Neural cell (in vitro differentiated cells): Measurements from ENCODE around the gene INSR. TPM values are rescaled to one million over a fixed set of nuclear protein-coding genes. Genes with fewer than 3 reads are reported as not detected.

Source experiments
- H2AFZ ChIP-seq: fragments of 200-600, 300-800 bp; sonication (generic), shearing (Covaris generic); 2 replicates; pipeline ENCODE4 v1.6.0; 2014; ENCODE audit warnings: low read depth, mild to moderate bottlenecking, antibody characterized with exemption, low read length, moderate library complexity
- H3F3A ChIP-seq: fragments of 200-600 bp; shearing (Covaris generic); 2 replicates; pipeline ENCODE4 v1.6.1; 2016; ENCODE audit warnings: mild to moderate bottlenecking, moderate library complexity, mixed read lengths, antibody characterized with exemption, low read length; ENCODE audit not compliant: insufficient read depth, poor library complexity, severe bottlenecking
- H3K27ac ChIP-seq: fragments of 200-600, 300-800 bp; sonication (generic), shearing (Covaris generic); 2 replicates; pipeline ENCODE4 v1.5.1; 2014; ENCODE audit warnings: mild to moderate bottlenecking, low read length, moderate library complexity
- H3K27me3 ChIP-seq: fragments of 300-800, 200-600 bp; sonication (generic), shearing (Covaris generic); 2 replicates; pipeline ENCODE4 v1.6.0; 2014; ENCODE audit warnings: mild to moderate bottlenecking, low read depth, low read length, moderate library complexity; ENCODE audit not compliant: insufficient read depth
- H3K36me3 ChIP-seq: fragments of 300-800, 200-600 bp; sonication (generic), shearing (Covaris generic); 2 replicates; pipeline ENCODE4 v1.5.1; 2014; ENCODE audit warnings: mild to moderate bottlenecking, antibody characterized with exemption, low read length, moderate library complexity; ENCODE audit not compliant: insufficient read depth
- H3K4me2 ChIP-seq: fragments of 300-800, 200-600 bp; sonication (generic), shearing (Covaris generic); 2 replicates; pipeline ENCODE4 v1.6.0; 2014; ENCODE audit warnings: mild to moderate bottlenecking, low read length
- H3K4me3 ChIP-seq: fragments of 300-800, 200-600 bp; sonication (generic), shearing (Covaris generic); 2 replicates; pipeline ENCODE4 v1.5.1; 2014; ENCODE audit warnings: mild to moderate bottlenecking, low read length, moderate library complexity
- H3K79me2 ChIP-seq: fragments of 200-600 bp; shearing (Covaris generic); replicated peaks from 2 replicates; pipeline ENCODE4 v1.6.0; 2014; ENCODE audit warnings: mild to moderate bottlenecking, low read length, moderate library complexity; ENCODE audit not compliant: insufficient read depth
- H3K9ac ChIP-seq: fragments of 300-800, 200-600 bp; sonication (generic), shearing (Covaris generic); 2 replicates; pipeline ENCODE4 v1.6.1; 2016; ENCODE audit warnings: mild to moderate bottlenecking, low read length, mixed read lengths
- H3K9me2 ChIP-seq: fragments of 200-600 bp; shearing (Covaris generic); 2 replicates; pipeline ENCODE4 v1.6.1; 2016; ENCODE audit warnings: mild to moderate bottlenecking, low read length, mixed read lengths; ENCODE audit not compliant: insufficient read depth
- H3K9me3 ChIP-seq: fragments of 200-600, 300-800 bp; sonication (generic), shearing (Covaris generic); 2 replicates; pipeline ENCODE4 v1.6.1; 2016; ENCODE audit warnings: mild to moderate bottlenecking, mixed run types, low read length, moderate library complexity, mixed read lengths
- H4K20me1 ChIP-seq: fragments of 200-600 bp; shearing (Covaris generic); 2 replicates; pipeline ENCODE4 v1.6.1; 2016; ENCODE audit warnings: mild to moderate bottlenecking, mixed run types; ENCODE audit not compliant: insufficient read depth
- EP300 ChIP-seq: fragments of 450-650 bp; conservative IDR thresholded peaks from 2 replicates; pipeline ENCODE4 v1.6.1; 2014; ENCODE audit warnings: antibody characterized with exemption, mild to moderate bottlenecking, moderate library complexity; ENCODE audit not compliant: poor library complexity, severe bottlenecking
- EZH2 ChIP-seq: fragments of 200-600, 300-800 bp; shearing (Covaris generic), sonication (generic); IDR thresholded peaks from 2 replicates; pipeline ENCODE4 v1.6.1; 2014; ENCODE audit warnings: antibody characterized with exemption, low read length, borderline replicate concordance, mild to moderate bottlenecking; ENCODE audit not compliant: insufficient read depth, poor library complexity, severe bottlenecking
- MXI1 ChIP-seq: fragments of 450-650 bp; conservative IDR thresholded peaks from 2 replicates; pipeline ENCODE4 v1.6.1; 2014; ENCODE audit warnings: antibody characterized with exemption, mild to moderate bottlenecking; ENCODE audit not compliant: poor library complexity, severe bottlenecking
- POLR2AphosphoS5 ChIP-seq: IDR thresholded peaks from 2 replicates; pipeline ENCODE4 v1.6.1; 2012
- RAD21 ChIP-seq: fragments of 450-650 bp; conservative IDR thresholded peaks from 2 replicates; pipeline ENCODE4 v1.6.1; 2014; ENCODE audit warnings: antibody characterized with exemption, mild to moderate bottlenecking, moderate library complexity
- SMC3 ChIP-seq: fragments of 450-650 bp; conservative IDR thresholded peaks from 2 replicates; pipeline ENCODE4 v1.6.1; 2014; ENCODE audit warnings: antibody characterized with exemption, mild to moderate bottlenecking, moderate library complexity; ENCODE audit not compliant: poor library complexity
- TAF1 ChIP-seq: IDR thresholded peaks from 2 replicates; pipeline ENCODE4 v1.6.1; 2012; ENCODE audit warnings: low read depth
- polyA plus RNA-seq: library from polyadenylated mRNA; depleted of rRNA; stranded (reverse); fragments of >200 nt; gene quantifications from 2 replicates; pipeline ENCODE4 v1.2.3, GENCODE V29; 2014
- TF ChIP-seq, protein P1 (sequence below): IDR thresholded peaks from 2 replicates; pipeline ENCODE4 v1.6.1; 2012; ENCODE audit warnings: borderline replicate concordance
- TF ChIP-seq, protein P2 (sequence below): fragments of 450-650 bp; IDR thresholded peaks from 2 replicates; pipeline ENCODE4 v1.5.1; 2014; ENCODE audit warnings: antibody characterized with exemption, mild to moderate bottlenecking, moderate library complexity; ENCODE audit not compliant: poor library complexity, severe bottlenecking

Gene INSR
- polyA plus RNA-seq, 1 donor from 2014 or later, result 16.0 TPM

DNA sequence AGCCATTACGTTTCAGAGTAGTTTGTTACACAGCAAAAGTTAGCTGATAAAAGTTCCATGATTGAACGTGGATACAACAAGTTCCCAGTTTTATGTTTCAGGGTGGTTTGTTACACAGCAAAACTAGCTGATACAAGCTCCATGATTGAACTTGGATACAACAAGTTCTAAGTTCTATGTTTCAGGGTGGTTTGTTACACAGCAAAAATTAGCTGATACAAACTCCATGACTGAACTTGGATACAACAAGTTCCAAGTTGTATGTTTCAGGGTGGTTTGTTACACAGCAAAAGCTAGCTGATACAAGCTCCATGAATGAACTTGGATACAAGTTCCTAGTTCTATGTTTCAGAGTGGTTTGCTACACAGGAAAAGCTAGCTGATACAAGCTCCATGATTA, 47.6 kb downstream of the INSR start:
- Histone ChIP-seq H4K20me1 (no peaks in the 10 kb centered on the region), H3K4me3 (no peak overlapping the region), H3K9me2 (no peaks in the 10 kb centered on the region), H3K9me3 (no peaks in the 10 kb centered on the region), H2AFZ (no peak overlapping the region), H3K27me3 (no peaks in the 10 kb centered on the region), H3K79me2 (no peaks in the 10 kb centered on the region), H3K4me2 (no peak overlapping the region), H3K36me3 (no peaks in the 10 kb centered on the region), H3K9ac (no peak overlapping the region), H3K27ac (no peak overlapping the region), H3F3A (no peaks in the 10 kb centered on the region)
- TF ChIP-seq, protein P1, sequence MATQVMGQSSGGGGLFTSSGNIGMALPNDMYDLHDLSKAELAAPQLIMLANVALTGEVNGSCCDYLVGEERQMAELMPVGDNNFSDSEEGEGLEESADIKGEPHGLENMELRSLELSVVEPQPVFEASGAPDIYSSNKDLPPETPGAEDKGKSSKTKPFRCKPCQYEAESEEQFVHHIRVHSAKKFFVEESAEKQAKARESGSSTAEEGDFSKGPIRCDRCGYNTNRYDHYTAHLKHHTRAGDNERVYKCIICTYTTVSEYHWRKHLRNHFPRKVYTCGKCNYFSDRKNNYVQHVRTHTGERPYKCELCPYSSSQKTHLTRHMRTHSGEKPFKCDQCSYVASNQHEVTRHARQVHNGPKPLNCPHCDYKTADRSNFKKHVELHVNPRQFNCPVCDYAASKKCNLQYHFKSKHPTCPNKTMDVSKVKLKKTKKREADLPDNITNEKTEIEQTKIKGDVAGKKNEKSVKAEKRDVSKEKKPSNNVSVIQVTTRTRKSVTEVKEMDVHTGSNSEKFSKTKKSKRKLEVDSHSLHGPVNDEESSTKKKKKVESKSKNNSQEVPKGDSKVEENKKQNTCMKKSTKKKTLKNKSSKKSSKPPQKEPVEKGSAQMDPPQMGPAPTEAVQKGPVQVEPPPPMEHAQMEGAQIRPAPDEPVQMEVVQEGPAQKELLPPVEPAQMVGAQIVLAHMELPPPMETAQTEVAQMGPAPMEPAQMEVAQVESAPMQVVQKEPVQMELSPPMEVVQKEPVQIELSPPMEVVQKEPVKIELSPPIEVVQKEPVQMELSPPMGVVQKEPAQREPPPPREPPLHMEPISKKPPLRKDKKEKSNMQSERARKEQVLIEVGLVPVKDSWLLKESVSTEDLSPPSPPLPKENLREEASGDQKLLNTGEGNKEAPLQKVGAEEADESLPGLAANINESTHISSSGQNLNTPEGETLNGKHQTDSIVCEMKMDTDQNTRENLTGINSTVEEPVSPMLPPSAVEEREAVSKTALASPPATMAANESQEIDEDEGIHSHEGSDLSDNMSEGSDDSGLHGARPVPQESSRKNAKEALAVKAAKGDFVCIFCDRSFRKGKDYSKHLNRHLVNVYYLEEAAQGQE, result no peak
- TF ChIP-seq POLR2AphosphoS5 (no peak), EP300 (no peak), SMC3 (no peak), RAD21 (no peak), EZH2 (no peak), MXI1 (no peak), TAF1 (no peak)
- TF ChIP-seq, protein P2, sequence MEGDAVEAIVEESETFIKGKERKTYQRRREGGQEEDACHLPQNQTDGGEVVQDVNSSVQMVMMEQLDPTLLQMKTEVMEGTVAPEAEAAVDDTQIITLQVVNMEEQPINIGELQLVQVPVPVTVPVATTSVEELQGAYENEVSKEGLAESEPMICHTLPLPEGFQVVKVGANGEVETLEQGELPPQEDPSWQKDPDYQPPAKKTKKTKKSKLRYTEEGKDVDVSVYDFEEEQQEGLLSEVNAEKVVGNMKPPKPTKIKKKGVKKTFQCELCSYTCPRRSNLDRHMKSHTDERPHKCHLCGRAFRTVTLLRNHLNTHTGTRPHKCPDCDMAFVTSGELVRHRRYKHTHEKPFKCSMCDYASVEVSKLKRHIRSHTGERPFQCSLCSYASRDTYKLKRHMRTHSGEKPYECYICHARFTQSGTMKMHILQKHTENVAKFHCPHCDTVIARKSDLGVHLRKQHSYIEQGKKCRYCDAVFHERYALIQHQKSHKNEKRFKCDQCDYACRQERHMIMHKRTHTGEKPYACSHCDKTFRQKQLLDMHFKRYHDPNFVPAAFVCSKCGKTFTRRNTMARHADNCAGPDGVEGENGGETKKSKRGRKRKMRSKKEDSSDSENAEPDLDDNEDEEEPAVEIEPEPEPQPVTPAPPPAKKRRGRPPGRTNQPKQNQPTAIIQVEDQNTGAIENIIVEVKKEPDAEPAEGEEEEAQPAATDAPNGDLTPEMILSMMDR, result no peak

DNA sequence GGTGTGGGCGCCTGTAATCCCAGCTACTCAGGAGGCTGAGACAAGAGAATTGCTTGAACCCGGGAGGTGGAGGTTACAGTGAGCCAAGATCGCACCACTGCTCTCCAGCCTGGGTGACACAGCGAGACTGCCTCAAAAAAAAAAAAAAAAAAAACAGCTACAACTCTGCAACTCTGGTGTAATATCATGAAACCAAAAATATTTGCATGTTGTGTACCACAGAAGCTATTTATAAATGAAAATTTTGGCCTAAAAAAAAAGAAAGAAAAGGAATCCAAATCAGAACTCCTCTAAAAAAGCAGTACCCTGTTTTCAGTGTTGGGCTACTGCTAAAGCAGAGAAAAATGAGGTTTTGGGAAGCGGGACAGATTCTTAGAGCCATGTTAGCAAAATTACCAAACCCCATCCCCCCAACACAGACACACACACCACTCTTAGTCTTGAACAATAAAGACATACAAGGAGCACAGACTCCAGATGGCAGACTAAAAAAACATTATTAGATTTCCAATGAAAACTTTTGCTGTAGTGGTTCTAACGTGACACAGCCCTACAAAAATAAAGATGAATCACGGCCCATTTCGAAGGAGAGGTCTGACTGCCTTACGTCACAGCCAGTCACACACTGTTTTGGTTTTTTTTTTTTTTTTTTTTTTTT, 51.5 kb downstream of the INSR start:
- H4K20me1 ChIP-seq, result no peaks in the 10 kb centered on the region
- no peaks in the 10 kb centered on the region for H3F3A ChIP-seq
- H3K4me3 ChIP-seq, result no peak overlapping the region
- H3K4me2 ChIP-seq, result no peak overlapping the region
- H3K27ac ChIP-seq, result no peak overlapping the region
- H3K9ac ChIP-seq, result no peak overlapping the region
- no peaks in the 10 kb centered on the region for H3K9me3 ChIP-seq
- TF ChIP-seq POLR2AphosphoS5 (no peak), TAF1 (no peak)
- TF ChIP-seq, protein P1, result no peak
- no peaks in the 10 kb centered on the region for H3K79me2 ChIP-seq
- H3K9me2 ChIP-seq, result no peaks in the 10 kb centered on the region
- H3K27me3 ChIP-seq, result no peaks in the 10 kb centered on the region
- H2AFZ ChIP-seq, result no peak overlapping the region
- H3K36me3 ChIP-seq, result no peaks in the 10 kb centered on the region
